GM12891 (cell line): ENCODE results near the gene MVB12A.

ENCODE experiments used
- DNase-seq: peaks from one replicate; pipeline ENCODE4 v3.0.0; 2011; ENCODE audit warnings: low spot score; ENCODE audit not compliant: insufficient read length
- FAIRE-seq: peaks from 2 replicates; lab custom pipeline; 2011; peaks lifted over from hg19 to GRCh38; lab: Jason Lieb, UNC
- PAX5 ChIP-seq: IDR thresholded peaks from 2 replicates; pipeline ENCODE4 v1.6.1; 2011; ENCODE audit warnings: low read length, moderate library complexity, mild to moderate bottlenecking; ENCODE audit not compliant: insufficient read depth, severe bottlenecking
- POLR2A ChIP-seq: IDR thresholded peaks from 2 replicates; pipeline ENCODE4 v1.6.1; 2011; ENCODE audit warnings: low read depth, low read length, control low read depth
- POLR2AphosphoS5 ChIP-seq: IDR thresholded peaks from 2 replicates; pipeline ENCODE4 v1.6.1; 2011; ENCODE audit warnings: low read depth, low read length, control low read depth
- POU2F2 ChIP-seq: IDR thresholded peaks from 2 replicates; pipeline ENCODE4 v1.6.1; 2011; ENCODE audit warnings: low read depth, mild to moderate bottlenecking, control low read depth, low read length, moderate library complexity
- SPI1 ChIP-seq: IDR thresholded peaks from 2 replicates; pipeline ENCODE4 v1.6.1; 2011; ENCODE audit warnings: low read depth, low read length, control low read depth
- TAF1 ChIP-seq: IDR thresholded peaks from 2 replicates; pipeline ENCODE4 v1.6.1; 2011; ENCODE audit warnings: low read depth, low read length, control low read depth

The MVB12A gene

GRCh38 chr19:17404621-17405249, 15.1 kb upstream of the MVB12A start:
- DNase-seq (no peak), FAIRE-seq (peak; percentile 33)
- no peak for TF ChIP-seq TAF1
- no peak for TF ChIP-seq SPI1
- TF ChIP-seq PAX5: no peak
- no peak for TF ChIP-seq POU2F2
- no peak for TF ChIP-seq POLR2AphosphoS5
- no peak for TF ChIP-seq POLR2A

- DNase-seq: peak; percentile 84
- TF ChIP-seq POLR2AphosphoS5 (peak; percentile 88), TAF1 (peak; percentile 52), POU2F2 (0 out of 2 replicates have a peak, but pooled peaks have one; percentile 57), POLR2A (peak; percentile 78; the same call in 1 of the 2 replicates), PAX5 (no peak), SPI1 (peak; percentile 38; the same call in 1 of the 2 replicates)
- FAIRE-seq: peak; percentile 84
These were observed 14.4 kb upstream of the MVB12A start, which contains the start of gene BST2 for GRCh38 chr19:17405250-17406045. Gene BST2, minus strand, starts transcription at chr19:17405630. Its CDS starts 55 bp downstream, at chr19:17405575.

- no peak for DNase-seq
- TF ChIP-seq TAF1 (no peak), POLR2AphosphoS5 (peak; percentile 7; the same call in 1 of the 2 replicates), POU2F2 (0 out of 2 replicates have a peak, but pooled peaks have one; percentile 37)
- FAIRE-seq: peak; percentile 54
These were observed 13.6 kb upstream of the MVB12A start for GRCh38 chr19:17406046-17406886.

GRCh38 chr19:17406887-17407196, 13.0 kb upstream of the MVB12A start:
- FAIRE-seq: peak; percentile 47
- TF ChIP-seq SPI1 (no peak), PAX5 (no peak), TAF1 (no peak)
- no peak for DNase-seq

- FAIRE-seq (no peak), DNase-seq (no peak)
- TF ChIP-seq POLR2A (no peak), SPI1 (no peak), PAX5 (no peak), POU2F2 (no peak)
These were observed 9.9 kb upstream of the MVB12A start for GRCh38 chr19:17409990-17410389.

GRCh38 chr19:17411801-17412200, 8.0 kb upstream of the MVB12A start:
- TF ChIP-seq SPI1: no peak
- TF ChIP-seq POU2F2: no peak
- TF ChIP-seq POLR2AphosphoS5: no peak
- TF ChIP-seq TAF1: no peak
- TF ChIP-seq POLR2A: no peak
- no peak for TF ChIP-seq PAX5
- DNase-seq (no peak), FAIRE-seq (no peak)

- TF ChIP-seq POLR2AphosphoS5 (no peak), SPI1 (no peak), PAX5 (no peak), POU2F2 (no peak), POLR2A (no peak), TAF1 (no peak)
- no peak for FAIRE-seq
- no peak for DNase-seq
These were observed 5.8 kb upstream of the MVB12A start for GRCh38 chr19:17414097-17414496.

GRCh38 chr19:17415121-17415520, 4.7 kb upstream of the MVB12A start:
- no peak for FAIRE-seq
- no peak for DNase-seq
- TF ChIP-seq POU2F2 (no peak), POLR2A (no peak), TAF1 (no peak), SPI1 (no peak), PAX5 (no peak), POLR2AphosphoS5 (no peak)

- FAIRE-seq (no peak), DNase-seq (no peak)
- TF ChIP-seq POLR2A: no peak
- TF ChIP-seq POLR2AphosphoS5: no peak
- no peak for TF ChIP-seq POU2F2
- TF ChIP-seq TAF1: no peak
- no peak for TF ChIP-seq SPI1
- TF ChIP-seq PAX5: no peak
These were observed 1.1 kb upstream of the MVB12A start for GRCh38 chr19:17418710-17419109.
